AG09309 (cell line): ENCODE measurements around the gene CT55.
"Not testable (repeated sequence)": the region's sequence is repeated elsewhere in the genome, so short reads cannot be mapped to it uniquely, and the experiment has no call there.

ENCODE experiments used
- DNase-seq: peaks from one replicate; pipeline ENCODE4 v3.0.0-alpha.2; 2010; ENCODE audit warnings: low read depth
- H3K4me3 ChIP-seq: 2 replicates; pipeline ENCODE4 v1.5.1; 2011; ENCODE audit warnings: mild to moderate bottlenecking, low read depth, low read length, moderate library complexity; ENCODE audit not compliant: control insufficient read depth
- TF ChIP-seq, protein P1 (sequence below): IDR thresholded peaks from 2 replicates; pipeline ENCODE4 v1.5.1; 2011; ENCODE audit warnings: mild to moderate bottlenecking, low read depth, low read length, inconsistent platforms; ENCODE audit not compliant: insufficient read depth, control insufficient read depth; ENCODE audit errors: missing control alignments

The CT55 gene, protein sequence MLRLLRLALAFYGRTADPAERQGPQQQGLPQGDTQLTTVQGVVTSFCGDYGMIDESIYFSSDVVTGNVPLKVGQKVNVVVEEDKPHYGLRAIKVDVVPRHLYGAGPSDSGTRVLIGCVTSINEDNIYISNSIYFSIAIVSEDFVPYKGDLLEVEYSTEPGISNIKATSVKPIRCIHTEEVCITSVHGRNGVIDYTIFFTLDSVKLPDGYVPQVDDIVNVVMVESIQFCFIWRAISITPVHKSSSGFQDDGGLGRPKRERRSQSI

DNA sequence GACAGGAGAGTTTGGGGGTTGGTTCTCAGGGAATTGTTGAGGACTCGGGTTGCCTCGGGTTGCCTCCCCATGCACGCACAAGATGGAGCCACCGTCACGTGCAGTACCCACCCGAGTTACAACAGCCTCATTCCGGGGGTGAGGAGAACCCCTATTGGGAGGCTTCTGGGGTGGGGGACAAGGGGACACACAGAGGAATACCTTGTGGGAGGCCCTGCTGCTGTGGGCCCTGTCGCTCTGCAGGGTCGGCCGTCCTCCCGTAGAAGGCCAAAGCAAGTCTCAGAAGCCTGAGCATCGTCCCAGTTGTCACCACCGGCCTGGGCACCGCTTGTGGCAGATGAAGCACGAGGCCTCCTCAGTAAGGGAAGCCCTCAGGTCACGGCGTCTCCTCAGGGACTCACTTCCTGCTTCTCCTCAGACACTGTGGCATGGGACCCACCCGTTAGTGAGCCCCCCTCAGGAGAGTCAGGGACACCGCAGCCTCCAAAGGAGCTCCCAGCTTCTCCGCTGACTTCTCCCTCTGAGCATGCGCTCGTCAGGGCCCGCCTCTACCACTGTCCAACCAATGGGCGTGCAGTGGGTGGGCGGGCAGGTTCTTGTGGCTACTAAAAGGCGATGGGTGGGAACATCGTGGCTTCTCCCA lies at the start of gene CT55:
CT55 (minus strand) TSS at position 522 of the 643 bp plus-strand sequence; CDS start at position 295, 227 bp downstream.
- H3K4me3 ChIP-seq, result no peak within 1 kb of the TSS
- TF ChIP-seq, protein P1, sequence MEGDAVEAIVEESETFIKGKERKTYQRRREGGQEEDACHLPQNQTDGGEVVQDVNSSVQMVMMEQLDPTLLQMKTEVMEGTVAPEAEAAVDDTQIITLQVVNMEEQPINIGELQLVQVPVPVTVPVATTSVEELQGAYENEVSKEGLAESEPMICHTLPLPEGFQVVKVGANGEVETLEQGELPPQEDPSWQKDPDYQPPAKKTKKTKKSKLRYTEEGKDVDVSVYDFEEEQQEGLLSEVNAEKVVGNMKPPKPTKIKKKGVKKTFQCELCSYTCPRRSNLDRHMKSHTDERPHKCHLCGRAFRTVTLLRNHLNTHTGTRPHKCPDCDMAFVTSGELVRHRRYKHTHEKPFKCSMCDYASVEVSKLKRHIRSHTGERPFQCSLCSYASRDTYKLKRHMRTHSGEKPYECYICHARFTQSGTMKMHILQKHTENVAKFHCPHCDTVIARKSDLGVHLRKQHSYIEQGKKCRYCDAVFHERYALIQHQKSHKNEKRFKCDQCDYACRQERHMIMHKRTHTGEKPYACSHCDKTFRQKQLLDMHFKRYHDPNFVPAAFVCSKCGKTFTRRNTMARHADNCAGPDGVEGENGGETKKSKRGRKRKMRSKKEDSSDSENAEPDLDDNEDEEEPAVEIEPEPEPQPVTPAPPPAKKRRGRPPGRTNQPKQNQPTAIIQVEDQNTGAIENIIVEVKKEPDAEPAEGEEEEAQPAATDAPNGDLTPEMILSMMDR, result no peak
- DNase-seq, result no peak

DNA sequence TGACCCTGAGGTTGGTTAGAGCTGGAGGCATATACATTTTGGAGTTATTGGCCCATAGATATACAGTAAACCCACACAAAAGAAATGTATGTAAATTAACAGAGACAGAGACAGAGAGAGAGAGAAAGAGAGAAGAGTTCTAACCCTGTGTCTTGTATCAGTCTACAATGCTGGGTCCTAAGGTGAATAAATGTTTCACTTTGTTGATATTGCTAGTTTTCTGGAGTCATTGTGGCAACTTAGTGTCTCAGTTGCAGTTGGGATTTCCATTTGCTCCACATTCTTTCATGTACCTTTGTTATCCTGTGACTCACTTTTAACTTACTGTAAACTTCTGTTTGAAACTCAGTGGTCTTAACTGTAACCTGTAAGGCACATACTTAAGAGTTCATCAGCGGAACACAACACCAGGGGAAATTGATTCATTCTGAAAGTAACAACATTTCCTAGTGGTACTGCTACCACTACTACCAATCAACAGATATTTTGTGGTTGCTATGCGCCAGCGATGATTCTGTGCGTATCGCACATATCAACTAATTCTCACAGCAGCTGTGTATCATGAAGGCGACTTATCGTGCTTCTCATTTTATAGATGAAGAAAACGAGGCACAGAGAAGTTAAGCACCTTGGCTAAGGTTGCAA lies 42.1 kb upstream of the CT55 start:
- DNase-seq, result no peak
- no peak overlapping the region for H3K4me3 ChIP-seq
- TF ChIP-seq, protein P1, result no peak

DNA sequence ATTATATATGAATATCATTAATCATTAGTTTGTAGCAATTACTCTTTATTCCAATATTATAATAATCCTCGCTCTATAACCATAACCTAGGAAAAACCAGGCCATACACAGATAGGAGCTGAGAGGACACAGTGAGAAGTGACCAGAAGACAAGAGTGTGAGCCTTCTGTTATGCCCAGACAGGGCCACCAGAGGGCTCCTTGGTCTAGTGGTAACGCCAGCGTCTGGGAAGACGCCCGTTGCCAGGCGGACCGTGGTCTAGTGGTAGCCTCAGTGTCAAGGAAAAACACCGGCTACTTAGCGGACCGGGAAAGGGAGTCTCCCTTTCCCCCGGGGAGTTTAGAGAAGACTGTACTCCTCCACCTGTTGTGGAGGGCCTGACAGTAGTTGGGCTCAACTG lies 35.2 kb upstream of the CT55 start:
- DNase-seq, H3K4me3 ChIP-seq: not testable (repeated sequence)
- TF ChIP-seq, protein P1, result peak; percentile 43

DNA sequence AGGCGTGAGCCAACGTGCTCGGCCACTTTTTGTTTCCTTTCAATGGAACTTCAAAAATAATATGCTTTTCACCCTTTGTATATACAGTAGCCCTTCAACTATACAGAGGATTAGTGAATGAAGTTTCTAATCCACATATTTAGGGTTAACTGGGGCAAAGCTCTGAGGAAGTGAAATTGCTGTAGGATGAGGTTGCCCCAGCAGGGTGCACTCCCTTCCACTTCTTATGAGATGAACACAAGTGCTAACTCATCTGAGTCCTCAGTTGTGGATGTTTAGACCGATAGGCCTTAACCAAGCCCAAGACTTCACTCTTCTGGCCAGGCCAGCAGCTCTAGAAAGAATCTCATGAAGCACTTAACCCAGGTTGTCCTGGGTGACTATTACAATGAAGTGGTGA lies 29.1 kb upstream of the CT55 start:
- no peak for DNase-seq
- TF ChIP-seq, protein P1, result no peak
- H3K4me3 ChIP-seq, result no peak overlapping the region

DNA sequence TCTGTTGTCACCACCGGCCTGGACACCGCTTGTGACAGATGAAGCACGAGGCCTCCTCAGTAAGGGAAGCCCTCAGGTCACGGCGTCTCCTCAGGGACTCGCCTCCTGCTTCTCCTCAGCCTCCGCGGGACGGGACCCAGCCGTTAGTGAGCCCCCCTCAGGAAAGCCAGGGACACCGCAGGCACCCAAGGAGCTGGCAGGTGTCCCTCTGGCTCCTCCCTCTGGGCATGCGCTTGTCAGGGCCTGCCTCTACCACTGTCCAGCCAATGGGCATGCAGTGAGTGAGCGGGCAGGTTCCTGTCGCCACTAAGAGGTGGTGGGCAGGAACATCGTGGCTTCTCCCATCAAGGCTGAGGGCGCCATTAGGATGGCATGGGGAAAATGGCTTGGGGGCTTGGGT lies 23.5 kb upstream of the CT55 start:
- no peak for DNase-seq
- TF ChIP-seq, protein P1, result no peak
- H3K4me3 ChIP-seq, result no peak overlapping the region

DNA sequence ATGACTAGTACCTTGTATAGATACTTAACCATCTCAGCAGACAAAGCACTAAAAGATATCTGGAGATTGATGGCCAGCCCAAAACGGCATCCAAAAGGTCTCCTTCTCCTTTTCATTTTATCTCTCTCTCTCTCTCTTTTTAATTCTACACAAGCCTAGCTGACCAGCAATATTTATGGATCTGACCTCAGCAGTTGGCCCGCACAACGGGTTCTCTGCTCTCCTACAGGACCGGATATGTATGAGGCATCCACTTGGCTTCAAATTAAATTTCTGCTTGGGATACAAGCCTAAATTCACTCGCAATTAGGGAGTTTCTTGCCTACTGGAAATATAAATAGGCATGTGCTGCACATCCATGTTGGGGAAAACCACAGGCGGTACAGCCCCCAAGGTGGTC lies 22.5 kb upstream of the CT55 start:
- TF ChIP-seq, protein P1, result no peak
- no peak for DNase-seq

More for the DNA sequence above, 22.5 kb upstream of the CT55 start:
- no peak overlapping the region for H3K4me3 ChIP-seq
